Endothelial cell of umbilical vein (primary cell): Measurements from ENCODE around the gene CXCL6. TPM values are rescaled to one million over a fixed set of nuclear protein-coding genes. Genes with fewer than 3 reads are reported as not detected.

Source experiments
- BruUV-seq: library from RNA; stranded (reverse); fragments of 400-500 nt; replicated peaks from 2 replicates; lab custom pipeline; 2021; lab: Mats Ljungman, UMichigan
- CTCF ChIA-PET: fragments of 300-600, 350-600 bp; sonication (Branson Sonifier 250); formaldehyde crosslinking; loops from one replicate; lab custom pipeline; 2021; ENCODE audit warnings: antibody characterized with exemption, inconsistent platforms; lab: Charles Lee
- POLR2A ChIA-PET: fragments of 300-600, 350-600 bp; sonication (Branson Sonifier 250); formaldehyde crosslinking; loops from one replicate; lab custom pipeline; 2021; ENCODE audit warnings: antibody characterized with exemption, inconsistent platforms; lab: Charles Lee
- DNase-seq: peaks from one replicate; pipeline ENCODE4 v3.0.0-alpha.2; 2011; ENCODE audit warnings: low read depth, low spot score
- FAIRE-seq: peaks from 2 replicates; lab custom pipeline; 2011; peaks lifted over from hg19 to GRCh38; lab: Jason Lieb, UNC
- H2AFZ ChIP-seq: 2 replicates; pipeline ENCODE4 v1.6.0; 2012; ENCODE audit warnings: low read depth, low read length, control low read depth, inconsistent platforms
- H3K27ac ChIP-seq: 2 replicates; pipeline ENCODE4 v1.5.1; 2011; ENCODE audit warnings: low read depth, mild to moderate bottlenecking, control low read depth, low read length, moderate library complexity; ENCODE audit not compliant: insufficient read depth
- H3K27me3 ChIP-seq, 2 experiments: 2 replicates each; pipeline versions ENCODE4 v1.6.0 to v1.6.1; 2011; ENCODE audit warnings: low read length in 2 of 2, mixed read lengths in 1 of 2; ENCODE audit not compliant: control insufficient read depth in 2 of 2, insufficient read depth in 2 of 2
- H3K36me3 ChIP-seq, 2 experiments: 2 replicates in 1 of 2; 3 replicates in 1 of 2; pipeline ENCODE4 v1.5.1; 2011; ENCODE audit warnings: low read length in 2 of 2, mild to moderate bottlenecking in 1 of 2, moderate library complexity in 1 of 2; ENCODE audit not compliant: control insufficient read depth in 2 of 2, insufficient read depth in 2 of 2; ENCODE audit errors: extremely low read depth in 1 of 2
- H3K4me1 ChIP-seq: 3 replicates; pipeline ENCODE4 v1.5.1; 2011; ENCODE audit warnings: mild to moderate bottlenecking, low read length; ENCODE audit not compliant: control insufficient read depth, insufficient read depth; ENCODE audit errors: extremely low read depth
- H3K4me2 ChIP-seq: 2 replicates; pipeline ENCODE4 v1.6.1; 2011; ENCODE audit warnings: low read length, control low read depth, mixed read lengths; ENCODE audit not compliant: insufficient read depth
- H3K4me3 ChIP-seq, 3 experiments: fragments of 200-600 bp in 1 of 3; sonication (generic), shearing (Covaris generic) in 1 of 3; replicated peaks in 1 of 3; 2 replicates each; pipeline ENCODE4 v1.5.1; 2011 to 2016; ENCODE audit warnings: control low read depth in 3 of 3, low read length in 3 of 3, mild to moderate bottlenecking in 2 of 3, inconsistent platforms in 1 of 3, low read depth in 1 of 3, moderate library complexity in 1 of 3; ENCODE audit not compliant: insufficient read depth in 1 of 3
- H3K79me2 ChIP-seq: 2 replicates; pipeline ENCODE4 v1.6.0; 2012; ENCODE audit warnings: low read length, inconsistent platforms; ENCODE audit not compliant: control insufficient read depth, insufficient read depth
- H3K9ac ChIP-seq: replicated peaks from 2 replicates; pipeline ENCODE3; 2011; ENCODE audit warnings: low read length, control low read depth; ENCODE audit not compliant: insufficient read depth; ENCODE audit errors: extremely low read depth
- H3K9me1 ChIP-seq: replicated peaks from 3 replicates; pipeline ENCODE4 v1.6.0; 2011; ENCODE audit warnings: mild to moderate bottlenecking, low read length; ENCODE audit not compliant: control insufficient read depth, insufficient read depth; ENCODE audit errors: extremely low read depth
- H3K9me3 ChIP-seq: replicated peaks from 2 replicates; pipeline ENCODE4 v1.5.1; 2012; ENCODE audit warnings: low read length, inconsistent platforms; ENCODE audit not compliant: control insufficient read depth, insufficient read depth
- H4K20me1 ChIP-seq: replicated peaks from 2 replicates; pipeline ENCODE3; 2011; ENCODE audit warnings: mild to moderate bottlenecking, low read length; ENCODE audit not compliant: control insufficient read depth, insufficient read depth; ENCODE audit errors: extremely low read depth
- EZH2 ChIP-seq: IDR thresholded peaks from 2 replicates; pipeline ENCODE4 v1.6.1; 2012; ENCODE audit warnings: borderline replicate concordance, low read depth, mild to moderate bottlenecking, moderate library complexity, low read length, inconsistent platforms; ENCODE audit not compliant: severe bottlenecking
- FOS ChIP-seq: IDR thresholded peaks from 2 replicates; pipeline ENCODE4 v1.6.1; 2011; ENCODE audit warnings: mild to moderate bottlenecking, low read length, moderate library complexity, borderline replicate concordance; ENCODE audit not compliant: insufficient read depth
- GATA2 ChIP-seq: IDR thresholded peaks from 2 replicates; pipeline ENCODE4 v1.7.0; 2011; ENCODE audit warnings: low read depth, mild to moderate bottlenecking, moderate library complexity, mixed read lengths, low read length; ENCODE audit not compliant: insufficient read length, insufficient read depth
- MAX ChIP-seq: IDR thresholded peaks from 2 replicates; pipeline ENCODE4 v1.6.1; 2011; ENCODE audit not compliant: insufficient read depth, insufficient read length
- POLR2A ChIP-seq: IDR thresholded peaks from 2 replicates; pipeline ENCODE4 v1.6.1; 2012; ENCODE audit warnings: low read depth, mild to moderate bottlenecking, control low read depth, low read length
- dilution Hi-C: fragments of 300-500 bp; cut with MboI; formaldehyde crosslinking; loops from one replicate; pipeline ENCODE4 v1.15.0; 2019; ENCODE audit warnings: low sequenced_read_pairs; ENCODE audit not compliant: extremely low pct_ligation_motif_present
- intact Hi-C: fragments of 100-400 bp; cut with micrococcal nuclease; formaldehyde crosslinking; loops from one replicate; pipeline ENCODE4 v1.10.0; 2022
- polyA plus RNA-seq, 4 experiments: library from polyadenylated mRNA; depleted of rRNA in 3 of 4; stranded (reverse) in 3 of 4; unstranded in 1 of 4; fragments of >200 nt; gene quantifications; 2 replicates each; pipeline versions ENCODE4 v1.2.1 to v1.2.3, GENCODE V29; 2011 to 2012; ENCODE audit warnings: missing spikeins in 1 of 4
- total RNA-seq: library from RNA; stranded (reverse); gene quantifications from 2 replicates; pipeline ENCODE4 v1.2.3, GENCODE V29; 2021

CXCL6 gene
- total and polyA plus RNA-seq, 2 donors (not counting 3 experiments of a cell fraction or from before 2014, with no cell fraction given): 0.81 to 1.2 TPM

GRCh38 chr4:73839715-73840114 lies 3.2 kb downstream of the CXCL6 start:
- DNase-seq: no peak
- intact Hi-C loops (loop anchor here (5.0 kb wide), 1 partner anchor 177 kb away; no protein-coding TSS in a partner anchor), dilution Hi-C loops (no loop called here)
- peaks cover 31% of the 10 kb centered on the region for H3K4me1 ChIP-seq
- H3K4me3 ChIP-seq: no peak overlapping the region
- H3K79me2 ChIP-seq: no peaks in the 10 kb centered on the region
- no peaks in the 10 kb centered on the region for H4K20me1 ChIP-seq
- H3K27me3 ChIP-seq: no peaks in the 10 kb centered on the region
- H3K9me1 ChIP-seq: no peaks in the 10 kb centered on the region
- POLR2A ChIA-PET: no interaction called here
- no peaks in the 10 kb centered on the region for H3K9me3 ChIP-seq
- no peak overlapping the region for H3K9ac ChIP-seq
- CTCF ChIA-PET: interaction anchor here (1.3 kb wide), 1 partner anchor 25 kb away, joined by 3 read pairs; no protein-coding TSS in a partner anchor
- H2AFZ ChIP-seq: no peak overlapping the region
- TF ChIP-seq MAX: no peak
- TF ChIP-seq GATA2: no peak
- TF ChIP-seq EZH2: no peak
- H3K27ac ChIP-seq: no peak overlapping the region
- BruUV-seq: no TSS peak
- FAIRE-seq: no peak
- H3K4me2 ChIP-seq: no peak overlapping the region
- no peaks in the 10 kb centered on the region for H3K36me3 ChIP-seq

GRCh38 chr4:73841243-73841925 lies 4.9 kb downstream of the CXCL6 start:
- H3K36me3 ChIP-seq: no peaks in the 10 kb centered on the region
- no peaks in the 10 kb centered on the region for H4K20me1 ChIP-seq
- peak; percentile 39 for DNase-seq
- H3K27ac ChIP-seq: no peak overlapping the region
- ChIA-PET POLR2A (no interaction called here), CTCF (interaction anchor here (1.5 to 2.8 kb wide), 3 partner anchors 9 to 179 kb away, joined by 3 to 7 read pairs (median 6); no protein-coding TSS in a partner anchor)
- H3K4me3 ChIP-seq: no peak overlapping the region
- TF ChIP-seq POLR2A: no peak
- peak; percentile 15 for TF ChIP-seq FOS
- TF ChIP-seq GATA2: peak; percentile 34
- H3K27me3 ChIP-seq: no peaks in the 10 kb centered on the region
- H3K4me1 ChIP-seq: peaks cover 35% of the 10 kb centered on the region
- intact Hi-C loops (loop anchor here (5.0 kb wide), 1 partner anchor 179 kb away; no protein-coding TSS in a partner anchor), dilution Hi-C loops (no loop called here)
- H3K4me2 ChIP-seq: peak overlapping the region; percentile 3
- no peaks in the 10 kb centered on the region for H3K79me2 ChIP-seq
- H3K9ac ChIP-seq: no peak overlapping the region
- FAIRE-seq: no peak
- no TSS peak for BruUV-seq
- no peaks in the 10 kb centered on the region for H3K9me1 ChIP-seq
- no peak overlapping the region for H2AFZ ChIP-seq
- H3K9me3 ChIP-seq: no peaks in the 10 kb centered on the region
